Loucy (cell line): ENCODE measurements around the gene DIP2A.

Experiments
- H2AFZ ChIP-seq: fragments of 200-600 bp; sonication (generic); 2 replicates; pipeline ENCODE4 v1.6.0; 2016; ENCODE audit warnings: antibody characterized with exemption, mild to moderate bottlenecking, low read length, moderate library complexity
- H3F3A ChIP-seq: fragments of 200-600 bp; 2 replicates; pipeline ENCODE4 v1.6.0; 2016; ENCODE audit warnings: antibody characterized with exemption, low read depth, mild to moderate bottlenecking
- H3K27me3 ChIP-seq: fragments of 200-600 bp; sonication (generic); 2 replicates; pipeline ENCODE4 v1.6.1; 2014; ENCODE audit warnings: low read length, mild to moderate bottlenecking; ENCODE audit not compliant: insufficient read depth, poor library complexity, severe bottlenecking
- H3K36me3 ChIP-seq: fragments of 200-600 bp; sonication (generic); 2 replicates; pipeline ENCODE4 v1.6.1; 2016; ENCODE audit warnings: low read length; ENCODE audit not compliant: insufficient read depth
- H3K4me1 ChIP-seq: fragments of 200-600 bp; sonication (generic); 2 replicates; pipeline ENCODE4 v1.5.1; 2014; ENCODE audit warnings: low read length, mild to moderate bottlenecking; ENCODE audit not compliant: insufficient read depth, poor library complexity, severe bottlenecking
- H3K4me2 ChIP-seq: fragments of 200-600 bp; sonication (generic); 2 replicates; pipeline ENCODE4 v1.6.0; 2014; ENCODE audit warnings: antibody characterized with exemption, low read length, low read depth, mild to moderate bottlenecking; ENCODE audit not compliant: poor library complexity, severe bottlenecking
- H3K4me3 ChIP-seq: fragments of 200-600 bp; sonication (generic); 2 replicates; pipeline ENCODE4 v1.5.1; 2014; ENCODE audit warnings: low read length, mild to moderate bottlenecking, mixed read lengths; ENCODE audit not compliant: poor library complexity, severe bottlenecking
- H3K79me2 ChIP-seq: fragments of 200-600 bp; sonication (generic); 2 replicates; pipeline ENCODE4 v1.6.1; 2014; ENCODE audit warnings: low read length; ENCODE audit not compliant: insufficient read depth
- H3K9ac ChIP-seq: fragments of 200-600 bp; sonication (generic); 2 replicates; pipeline ENCODE4 v1.6.0; 2014; ENCODE audit warnings: mild to moderate bottlenecking, low read depth, low read length, moderate library complexity; ENCODE audit not compliant: poor library complexity, severe bottlenecking
- H3K9me2 ChIP-seq: fragments of 200-600 bp; sonication (generic); replicated peaks from 2 replicates; pipeline ENCODE4 v1.6.1; 2016; ENCODE audit warnings: low read depth, low read length, mixed read lengths
- H3K9me3 ChIP-seq: fragments of 200-600 bp; sonication (generic); 2 replicates; pipeline ENCODE4 v1.6.1; 2014; ENCODE audit warnings: mild to moderate bottlenecking, antibody characterized with exemption, low read length, low read depth; ENCODE audit not compliant: insufficient read depth
- H4K20me1 ChIP-seq: fragments of 200-600 bp; sonication (generic); 2 replicates; pipeline ENCODE4 v1.6.0; 2014; ENCODE audit warnings: antibody characterized with exemption, low read length, mild to moderate bottlenecking; ENCODE audit not compliant: insufficient read depth, poor library complexity, severe bottlenecking
- CTCF ChIP-seq: fragments of 200-600 bp; sonication (generic); conservative IDR thresholded peaks from 2 replicates; pipeline ENCODE4 v1.5.1; 2014; ENCODE audit warnings: mild to moderate bottlenecking, antibody characterized with exemption, low read length
- EZH2phosphoT487 ChIP-seq: fragments of 200-600 bp; IDR thresholded peaks from 2 replicates; pipeline ENCODE4 v1.6.1; 2018; ENCODE audit warnings: antibody characterized with exemption, mild to moderate bottlenecking, moderate library complexity, borderline replicate concordance

The DIP2A gene

GRCh38 chr21:46581780-46582307 is 123.2 kb downstream of the DIP2A start:
- no peaks in the 10 kb centered on the region; the same call in 1 of the 2 replicates for H3K36me3 ChIP-seq
- no peaks in the 10 kb centered on the region for H3F3A ChIP-seq
- no peak overlapping the region for H3K4me3 ChIP-seq
- H3K4me2 ChIP-seq: no peak overlapping the region
- no peak overlapping the region for H2AFZ ChIP-seq
- no peaks in the 10 kb centered on the region for H3K9me2 ChIP-seq
- no peaks in the 10 kb centered on the region for H4K20me1 ChIP-seq
- H3K9ac ChIP-seq: no peak overlapping the region
- TF ChIP-seq EZH2phosphoT487 (no peak), CTCF (no peak)
- H3K27me3 ChIP-seq: no peaks in the 10 kb centered on the region
- peaks cover 14% of the 10 kb centered on the region for H3K4me1 ChIP-seq
- peaks cover 29% of the 10 kb centered on the region; the same call in 1 of the 2 replicates for H3K9me3 ChIP-seq
- H3K79me2 ChIP-seq: no peaks in the 10 kb centered on the region

DNA sequence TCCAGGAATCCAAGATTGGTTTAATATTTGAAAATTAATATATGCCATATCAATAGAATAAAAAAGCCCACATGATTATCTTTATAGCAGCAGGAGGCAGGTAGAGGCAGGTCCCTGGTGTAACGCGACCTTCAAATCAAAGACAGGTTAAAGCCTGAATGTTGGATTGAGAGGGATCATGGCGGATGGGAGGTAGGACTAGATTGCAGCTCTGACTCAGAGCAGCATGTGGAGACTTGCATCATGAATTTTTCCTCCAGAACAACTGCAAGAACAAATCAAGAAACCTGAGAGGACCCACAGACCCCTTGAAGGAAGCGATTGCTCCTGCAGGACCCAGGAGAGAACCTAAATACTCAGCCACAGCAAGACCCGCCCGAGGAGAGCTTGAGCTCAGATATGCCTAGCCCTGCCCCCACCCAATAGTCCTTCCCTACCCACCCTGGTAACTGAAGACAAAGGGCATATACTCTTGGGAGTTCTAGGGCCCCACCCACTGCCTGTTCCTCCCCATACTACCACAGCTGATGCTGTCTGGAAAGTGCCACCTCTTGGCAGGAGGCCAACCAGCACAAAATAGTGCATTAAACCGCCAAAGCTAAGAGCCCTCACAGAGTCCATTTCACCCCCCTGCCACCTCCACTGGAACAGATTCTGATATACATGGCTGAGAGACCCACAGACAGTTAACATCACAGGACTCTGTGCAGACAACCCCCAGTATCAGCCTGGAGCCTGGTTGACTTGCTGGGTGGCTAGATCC is 126.7 kb downstream of the DIP2A start:
- Histone ChIP-seq H3K4me2 (peak overlapping the region; percentile 68), H3K4me3 (peak overlapping the region; percentile 44), H3F3A (no peaks in the 10 kb centered on the region), H3K4me1 (peaks cover 14% of the 10 kb centered on the region), H3K9me3 (peaks cover 23% of the 10 kb centered on the region; the same call in 1 of the 2 replicates), H3K9me2 (no peaks in the 10 kb centered on the region), H2AFZ (peak overlapping the region; percentile 64; the same call in 1 of the 2 replicates), H3K9ac (peak overlapping the region; percentile 63), H3K79me2 (no peaks in the 10 kb centered on the region), H4K20me1 (no peaks in the 10 kb centered on the region), H3K36me3 (no peaks in the 10 kb centered on the region; the same call in 1 of the 2 replicates), H3K27me3 (no peaks in the 10 kb centered on the region)
- TF ChIP-seq EZH2phosphoT487: no peak
- TF ChIP-seq CTCF: no peak

DNA sequence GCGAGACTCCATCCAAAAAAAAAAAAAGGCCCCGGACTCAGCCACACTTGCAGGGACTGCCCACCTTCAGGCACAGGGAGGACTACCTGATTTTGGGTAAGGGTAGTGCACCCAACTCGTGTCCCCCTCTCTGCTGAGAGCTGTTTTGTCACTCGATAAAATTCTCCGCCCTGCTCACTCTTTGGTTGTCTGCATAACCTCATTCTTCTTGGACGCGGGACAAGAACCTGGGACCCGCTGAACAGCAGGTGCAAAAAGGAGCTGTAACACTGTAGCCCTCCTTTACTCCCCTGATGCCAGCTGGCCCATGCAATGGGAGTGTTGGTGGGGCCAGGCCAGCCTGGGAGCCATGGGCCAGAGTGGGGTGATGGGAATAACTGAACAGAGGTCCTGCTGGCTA is 135.6 kb downstream of the DIP2A start:
- no peak for TF ChIP-seq CTCF
- TF ChIP-seq EZH2phosphoT487: no peak
- Histone ChIP-seq H4K20me1 (no peaks in the 10 kb centered on the region), H3K27me3 (no peaks in the 10 kb centered on the region)

More for the DNA sequence above, 135.6 kb downstream of the DIP2A start:
- Histone ChIP-seq H2AFZ (no peak overlapping the region), H3K9me3 (peaks cover 25% of the 10 kb centered on the region; the same call in 1 of the 2 replicates), H3K36me3 (no peaks in the 10 kb centered on the region), H3K4me3 (no peak overlapping the region), H3K4me2 (no peak overlapping the region), H3K79me2 (no peaks in the 10 kb centered on the region), H3K4me1 (peaks cover 5% of the 10 kb centered on the region), H3F3A (no peaks in the 10 kb centered on the region), H3K9me2 (no peaks in the 10 kb centered on the region), H3K9ac (no peak overlapping the region)
